Skin epidermis (tissue), 12 donors: ENCODE data around the gene GPR50.

ENCODE experiments used
- H3K27ac ChIP-seq, 21 experiments: fragments of 200-600 bp; sonication (generic) in 11 of 21; one replicate each; pipeline ENCODE4 v1.5.0; 2020; ENCODE audit warnings: mild to moderate bottlenecking in 3 of 21, inconsistent platforms in 2 of 21, moderate library complexity in 2 of 21
- H3K4me3 ChIP-seq, 7 experiments: fragments of 200-600 bp; sonication (generic) in 2 of 7; one replicate each; pipeline ENCODE4 v1.5.0; 2020; ENCODE audit warnings: inconsistent platforms in 2 of 7, mild to moderate bottlenecking in 2 of 7, moderate library complexity in 1 of 7

The GPR50 gene

GRCh38 chrX:151225843-151226242, 49.5 kb downstream of the GPR50 start:
- Histone ChIP-seq H3K4me3 (no peak overlapping the region), H3K27ac (no peak overlapping the region)

DNA sequence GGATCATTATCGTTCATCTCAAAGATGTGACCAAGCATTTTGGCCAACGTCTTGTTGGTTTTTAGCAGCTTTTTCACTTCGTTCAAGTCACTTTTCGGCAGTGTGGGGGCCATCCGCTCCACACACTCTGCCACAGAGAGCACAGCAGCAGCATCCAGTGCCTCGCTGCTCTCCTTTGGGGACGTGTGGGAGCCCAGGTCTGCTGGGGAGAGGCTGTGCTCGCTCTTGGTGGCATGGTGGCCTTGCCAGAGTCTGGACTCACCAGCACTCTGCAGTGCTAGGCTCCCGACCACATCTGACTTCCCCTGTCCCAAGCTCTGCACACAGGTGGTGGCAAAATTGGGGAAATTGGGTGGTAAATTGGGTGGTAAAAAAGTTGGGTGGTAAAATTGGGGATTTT, 50.6 kb downstream of the GPR50 start:
- H3K4me3 ChIP-seq, result no peak overlapping the region
- no peak overlapping the region for H3K27ac ChIP-seq

DNA sequence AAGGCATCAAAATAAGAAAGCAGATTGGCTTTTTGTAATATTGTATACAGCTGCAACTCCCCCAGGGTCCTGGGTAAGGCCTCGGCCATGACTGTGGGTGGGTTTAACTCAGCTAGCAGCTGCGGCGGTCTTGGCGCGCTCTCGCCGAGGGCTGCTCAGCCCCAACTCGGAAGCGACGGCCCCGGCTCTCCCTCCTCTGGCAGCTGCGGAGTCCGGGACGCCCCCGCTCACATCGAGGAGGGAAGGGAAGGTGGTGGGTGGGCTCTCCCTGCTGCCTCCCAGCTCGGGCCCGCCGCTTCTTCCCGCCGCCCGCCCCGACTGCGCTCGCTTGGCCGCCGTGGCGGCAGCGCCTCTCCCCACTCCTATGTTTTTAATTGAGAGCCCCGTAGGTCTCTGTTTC, 51.2 kb downstream of the GPR50 start:
- Histone ChIP-seq H3K4me3 (no peak overlapping the region), H3K27ac (no peak overlapping the region)

DNA sequence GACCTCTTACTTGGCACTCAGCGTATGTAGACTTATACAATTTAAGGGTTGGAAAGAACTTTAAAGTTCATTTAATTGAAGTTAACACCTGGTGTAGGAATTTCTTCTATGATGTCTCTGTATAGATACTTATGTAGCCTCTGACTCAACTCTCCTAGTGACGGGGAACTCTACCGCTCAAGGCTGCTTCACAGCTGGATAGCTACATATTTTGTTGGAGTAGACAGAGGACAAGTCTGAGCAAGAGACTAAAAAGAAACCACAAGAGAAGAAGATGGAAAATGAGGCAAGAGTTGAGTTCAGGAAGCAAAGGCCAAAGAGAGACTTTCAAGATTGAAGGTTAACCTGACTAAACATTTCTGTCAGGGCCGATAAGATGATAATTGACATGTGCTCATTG, 52.6 kb downstream of the GPR50 start:
- Histone ChIP-seq H3K4me3 (no peak overlapping the region), H3K27ac (no peak overlapping the region)
